ENCODE results near the gene ZNF622. TPM values are rescaled to one million over a fixed set of nuclear protein-coding genes. Genes with fewer than 3 reads are reported as not detected.

The ZNF622 gene
- total RNA-seq, 1 donor from 2014 or later: 25.8 TPM

DNA sequence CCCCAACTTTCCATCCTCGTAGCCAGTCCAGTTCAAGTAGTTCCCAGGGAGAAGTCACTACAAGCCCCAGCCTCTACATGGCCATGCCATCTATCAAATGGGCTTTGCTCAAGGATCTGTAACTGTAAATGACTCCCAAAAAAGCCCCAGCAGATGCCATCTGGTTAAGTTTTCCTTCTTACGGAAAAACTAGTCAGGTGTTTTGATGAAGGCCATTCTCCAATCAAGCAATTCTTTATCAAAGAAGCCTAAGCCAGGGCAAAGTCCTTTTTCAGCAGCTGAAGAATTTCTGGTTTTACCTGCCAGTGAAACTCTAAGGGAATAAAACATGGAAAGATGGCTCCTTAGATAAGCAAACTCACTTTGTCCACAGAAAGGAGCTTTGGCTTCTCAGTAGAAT lies 21.9 kb upstream of the ZNF622 start:
- Mint-ChIP-seq H3K9me3 (ENCODE audit: unreplicated experiment) (no peaks in the 10 kb centered on the region), H3K36me3 (ENCODE audit: low read depth, unreplicated experiment) (no peaks in the 10 kb centered on the region), H3K27me3 (ENCODE audit: unreplicated experiment) (peaks cover 3% of the 10 kb centered on the region), H3K4me1 (ENCODE audit: unreplicated experiment) (no peaks in the 10 kb centered on the region), H3K4me3 (ENCODE audit: unreplicated experiment) (no peak overlapping the region), H3K27ac (ENCODE audit: unreplicated experiment) (no peak overlapping the region)
- TF ChIP-seq, protein P1, sequence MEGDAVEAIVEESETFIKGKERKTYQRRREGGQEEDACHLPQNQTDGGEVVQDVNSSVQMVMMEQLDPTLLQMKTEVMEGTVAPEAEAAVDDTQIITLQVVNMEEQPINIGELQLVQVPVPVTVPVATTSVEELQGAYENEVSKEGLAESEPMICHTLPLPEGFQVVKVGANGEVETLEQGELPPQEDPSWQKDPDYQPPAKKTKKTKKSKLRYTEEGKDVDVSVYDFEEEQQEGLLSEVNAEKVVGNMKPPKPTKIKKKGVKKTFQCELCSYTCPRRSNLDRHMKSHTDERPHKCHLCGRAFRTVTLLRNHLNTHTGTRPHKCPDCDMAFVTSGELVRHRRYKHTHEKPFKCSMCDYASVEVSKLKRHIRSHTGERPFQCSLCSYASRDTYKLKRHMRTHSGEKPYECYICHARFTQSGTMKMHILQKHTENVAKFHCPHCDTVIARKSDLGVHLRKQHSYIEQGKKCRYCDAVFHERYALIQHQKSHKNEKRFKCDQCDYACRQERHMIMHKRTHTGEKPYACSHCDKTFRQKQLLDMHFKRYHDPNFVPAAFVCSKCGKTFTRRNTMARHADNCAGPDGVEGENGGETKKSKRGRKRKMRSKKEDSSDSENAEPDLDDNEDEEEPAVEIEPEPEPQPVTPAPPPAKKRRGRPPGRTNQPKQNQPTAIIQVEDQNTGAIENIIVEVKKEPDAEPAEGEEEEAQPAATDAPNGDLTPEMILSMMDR (IDR thresholded peaks at IDR 0.05; ENCODE audit: unreplicated experiment): no peak
- DNase-seq (ENCODE audit: low spot score): no peak

DNA sequence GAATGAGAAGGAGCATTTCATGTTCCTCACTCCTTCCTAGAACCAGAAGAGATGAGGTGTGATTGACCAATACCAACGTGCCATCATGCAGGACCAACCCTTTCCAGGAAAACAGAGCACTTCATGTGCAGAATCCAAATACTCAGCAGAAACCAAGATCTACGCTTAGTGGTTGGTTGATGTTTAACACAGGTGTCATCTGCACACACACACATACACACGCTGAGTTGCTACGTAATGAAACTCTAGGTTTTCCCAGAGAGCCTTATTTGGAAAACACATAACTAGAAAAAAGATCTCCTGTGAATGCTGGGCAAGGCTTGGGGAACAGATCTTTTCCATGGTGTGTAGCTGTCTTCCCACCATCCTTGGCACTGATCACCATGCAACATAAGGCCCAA lies 21.1 kb upstream of the ZNF622 start:
- Mint-ChIP-seq H3K4me1 (ENCODE audit: unreplicated experiment) (no peaks in the 10 kb centered on the region), H3K4me3 (ENCODE audit: unreplicated experiment) (no peak overlapping the region)

DNA sequence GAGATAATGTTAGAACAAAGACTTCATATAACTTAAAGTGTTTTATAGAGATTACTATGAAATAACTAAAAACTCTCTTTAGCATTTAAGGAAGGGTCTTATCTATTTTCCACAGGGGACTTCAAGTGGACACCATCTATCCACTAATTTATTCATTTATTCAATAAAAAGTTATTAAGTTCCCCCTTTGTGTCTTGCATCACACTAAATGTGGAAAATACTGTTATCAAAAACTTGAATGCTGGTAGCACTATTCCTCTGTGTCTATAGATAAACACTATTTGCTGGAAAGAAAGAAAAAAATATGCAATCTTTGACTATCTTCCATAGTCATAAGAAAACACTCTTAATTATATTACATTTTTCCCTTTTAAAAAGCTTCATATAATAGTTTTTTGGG lies 20.1 kb upstream of the ZNF622 start:
- TF ChIP-seq, protein P1 (IDR thresholded peaks at IDR 0.05; ENCODE audit: unreplicated experiment): no peak
- peaks cover 3% of the 10 kb centered on the region for H3K27me3 Mint-ChIP-seq (ENCODE audit: unreplicated experiment)

More for the DNA sequence above, 21.1 kb upstream of the ZNF622 start:
- H3K9me3 Mint-ChIP-seq (ENCODE audit: unreplicated experiment): no peaks in the 10 kb centered on the region
- no peak for DNase-seq (ENCODE audit: low spot score)
- no peaks in the 10 kb centered on the region for H3K36me3 Mint-ChIP-seq (ENCODE audit: low read depth, unreplicated experiment)
- H3K27me3 Mint-ChIP-seq (ENCODE audit: unreplicated experiment): peaks cover 3% of the 10 kb centered on the region
- H3K27ac Mint-ChIP-seq (ENCODE audit: unreplicated experiment): no peak overlapping the region
- TF ChIP-seq, protein P1 (IDR thresholded peaks at IDR 0.05; ENCODE audit: unreplicated experiment): no peak

DNA sequence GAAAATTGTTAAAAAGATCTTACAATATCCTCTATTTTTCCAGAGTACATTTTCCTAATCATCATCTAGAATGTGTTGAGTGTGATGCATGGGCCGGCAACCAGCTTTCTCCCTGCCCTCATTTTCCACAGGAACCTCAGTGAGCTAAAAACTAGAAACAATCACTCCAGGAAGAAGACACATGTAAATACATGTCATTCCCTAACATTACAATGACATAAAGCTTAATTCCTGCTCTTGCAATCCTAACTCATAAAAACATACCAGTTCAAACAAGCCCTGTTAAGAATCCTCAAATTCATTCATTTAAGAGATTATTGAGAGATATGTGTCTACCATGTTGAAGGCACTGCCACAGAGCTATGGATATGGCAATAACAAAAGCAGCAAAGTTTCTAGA lies 18.5 kb upstream of the ZNF622 start:
- no peak overlapping the region for H3K4me3 Mint-ChIP-seq (ENCODE audit: unreplicated experiment)
- H3K27ac Mint-ChIP-seq (ENCODE audit: unreplicated experiment): no peak overlapping the region
- H3K4me1 Mint-ChIP-seq (ENCODE audit: unreplicated experiment): no peaks in the 10 kb centered on the region

More for the DNA sequence above, 20.1 kb upstream of the ZNF622 start:
- Mint-ChIP-seq H3K27ac (ENCODE audit: unreplicated experiment) (no peak overlapping the region), H3K4me1 (ENCODE audit: unreplicated experiment) (no peaks in the 10 kb centered on the region), H3K36me3 (ENCODE audit: low read depth, unreplicated experiment) (no peaks in the 10 kb centered on the region), H3K9me3 (ENCODE audit: unreplicated experiment) (no peaks in the 10 kb centered on the region), H3K4me3 (ENCODE audit: unreplicated experiment) (no peak overlapping the region)
- no peak for DNase-seq (ENCODE audit: low spot score)

DNA sequence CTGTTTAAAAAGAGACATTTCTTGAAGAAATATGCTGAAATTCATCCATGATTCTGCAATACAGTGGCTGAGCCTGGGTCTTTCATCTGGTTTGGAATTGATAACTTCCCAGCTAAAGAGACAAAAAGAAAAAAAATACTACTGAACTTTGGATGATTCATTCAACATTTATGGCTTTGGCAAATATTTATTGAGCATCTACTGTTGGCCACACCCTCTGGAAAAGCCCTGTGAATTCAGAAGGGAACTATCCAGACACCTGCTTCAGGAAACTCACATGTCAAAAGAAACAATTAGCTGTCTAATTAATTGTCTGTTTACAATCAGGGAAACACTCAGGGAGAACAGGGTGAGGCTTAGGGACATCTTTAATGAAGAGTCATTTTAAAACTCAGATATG lies 17.8 kb upstream of the ZNF622 start:
- TF ChIP-seq, protein P1 (IDR thresholded peaks at IDR 0.05; ENCODE audit: unreplicated experiment): no peak
- Mint-ChIP-seq H3K9me3 (ENCODE audit: unreplicated experiment) (no peaks in the 10 kb centered on the region), H3K27ac (ENCODE audit: unreplicated experiment) (no peak overlapping the region), H3K4me3 (ENCODE audit: unreplicated experiment) (no peak overlapping the region), H3K4me1 (ENCODE audit: unreplicated experiment) (no peaks in the 10 kb centered on the region), H3K36me3 (ENCODE audit: low read depth, unreplicated experiment) (no peaks in the 10 kb centered on the region), H3K27me3 (ENCODE audit: unreplicated experiment) (peaks cover 3% of the 10 kb centered on the region)
- DNase-seq (ENCODE audit: low spot score): no peak

More for the DNA sequence above, 18.5 kb upstream of the ZNF622 start:
- peaks cover 3% of the 10 kb centered on the region for H3K27me3 Mint-ChIP-seq (ENCODE audit: unreplicated experiment)
- TF ChIP-seq, protein P1 (IDR thresholded peaks at IDR 0.05; ENCODE audit: unreplicated experiment): no peak
- no peaks in the 10 kb centered on the region for H3K36me3 Mint-ChIP-seq (ENCODE audit: low read depth, unreplicated experiment)
- no peak for DNase-seq (ENCODE audit: low spot score)
- no peaks in the 10 kb centered on the region for H3K9me3 Mint-ChIP-seq (ENCODE audit: unreplicated experiment)
